Stomach (tissue), 9 donors: ENCODE measurements around the gene SLC38A10. TPM values are rescaled to one million over a fixed set of nuclear protein-coding genes. Genes with fewer than 3 reads are reported as not detected.

Source experiments
- DNase-seq, 2 donors: peaks; one replicate each; pipeline versions ENCODE4 v3.0.0 to v3.0.0-alpha.2; 2013 to 2019
- H3K27ac ChIP-seq, 5 donors: fragments of 200-600 bp in 4 of 5; sonication (generic) in 4 of 5; one replicate each; pipeline ENCODE4 v1.5.1; 2013 to 2019; ENCODE audit warnings: mild to moderate bottlenecking in 1 of 5, moderate library complexity in 1 of 5
- H3K27me3 ChIP-seq, 3 donors: fragments of 200-600 bp; sonication (generic); one replicate each; pipeline ENCODE4 v1.5.1; 2017 to 2019; ENCODE audit warnings: mixed run types in 1 of 3
- H3K36me3 ChIP-seq, 4 donors: fragments of 200-600 bp; sonication (generic); 1 replicate in 3 of 4; 2 replicates in 1 of 4; pipeline ENCODE4 v1.5.1; 2016 to 2019
- H3K4me1 ChIP-seq, 4 donors: fragments of 200-600 bp; sonication (generic); one replicate each; pipeline ENCODE4 v1.5.1; 2016 to 2019
- H3K4me3 ChIP-seq, 4 donors: fragments of 200-600 bp; sonication (generic) in 3 of 4; one replicate each; pipeline ENCODE4 v1.5.1; 2016 to 2019; ENCODE audit warnings: mild to moderate bottlenecking in 1 of 4
- H3K9me3 ChIP-seq, 4 donors: fragments of 200-600 bp; sonication (generic); one replicate each; pipeline ENCODE4 v1.5.1; 2016 to 2019
- CTCF ChIP-seq, 7 experiments: fragments of 450-650 bp in 4 of 7; fragments of 200-600 bp in 3 of 7; sonication (generic) in 3 of 7; IDR thresholded peaks; one replicate each; pipeline ENCODE4 v1.5.1; 2016 to 2019; ENCODE audit warnings: antibody characterized with exemption in 7 of 7, control low read depth in 2 of 7, mild to moderate bottlenecking in 1 of 7
- EP300 ChIP-seq: sonication (generic); formaldehyde crosslinking; IDR thresholded peaks from one replicate; pipeline ENCODE4 v1.6.1; 2017; ENCODE audit warnings: antibody characterized with exemption
- POLR2A ChIP-seq, 4 donors: fragments of 450-650 bp; IDR thresholded peaks; one replicate each; pipeline ENCODE4 v1.6.1; 2016; ENCODE audit warnings: antibody characterized with exemption in 4 of 4, control low read depth in 2 of 4, mild to moderate bottlenecking in 1 of 4, moderate library complexity in 1 of 4
- POLR2AphosphoS5 ChIP-seq, 3 donors: sonication (generic); formaldehyde crosslinking; IDR thresholded peaks; one replicate each; pipeline ENCODE4 v1.6.1; 2016; ENCODE audit warnings: antibody characterized with exemption in 3 of 3
- WGBS, 5 donors: extraction: QIAGEN DNeasy Blood & Tissue Kit in 3 of 5; methylation state at CpG; one replicate each; pipeline versions ENCODE4 v1.1.5 to v1.1.7; 2013 to 2018; 5-methylcytosine and 5-hydroxymethylcytosine counted together
- intact Hi-C: fragments of 100-400 bp; cut with DNase I; formaldehyde crosslinking; loops from one replicate; pipeline ENCODE4 v1.15.1; 2023; ENCODE audit warnings: low total_unique reads
- polyA plus RNA-seq, 3 donors: library from polyadenylated mRNA; stranded (reverse); fragments of 200-250 nt; gene quantifications; one replicate each; pipeline ENCODE4 v1.2.3, GENCODE V29; 2013
- total RNA-seq, 5 donors: library from RNA; depleted of rRNA; stranded (reverse); fragments of >200 nt; gene quantifications; one replicate each; pipeline versions ENCODE4 v1.1.0 to v1.2.3, GENCODE V29; 2014 to 2016
- donor health status: healthy with polysubstance abuse.
- donor health status: Bipolar disorder and iron deficiency.
- donor health status: healthy.

The SLC38A10 gene
- total and polyA plus RNA-seq, 8 donors = 18.6 to 140 (median 67.3) TPM

GRCh38 chr17:81267390-81268067 is 27.6 kb downstream of the SLC38A10 start:
- 92 to 94% (median 93%) methylated on average over 6 of the region's 6 CpGs for WGBS, 5 donors
- no peak for TF ChIP-seq POLR2A (IDR thresholded peaks at IDR 0.05)
- no peak for TF ChIP-seq EP300
- no peak for TF ChIP-seq CTCF (IDR thresholded peaks at IDR 0.05)
- TF ChIP-seq POLR2AphosphoS5 (IDR thresholded peaks at IDR 0.05) = no peak
- Histone ChIP-seq H3K36me3 (peaks cover 51 to 98% (median 94%) of the 10 kb centered on the region in 4 donors), H3K4me3 (no peak overlapping the region), H3K27ac (peak overlapping the region in 1 of 5 donors; percentile 4), H3K27me3 (no peaks in the 10 kb centered on the region), H3K4me1 (peaks cover 0 to 8% (median 0%) of the 10 kb centered on the region in 4 donors), H3K9me3 (no peaks in the 10 kb centered on the region)
- DNase-seq = no peak
- intact Hi-C loops = no loop called here

- no peaks in the 10 kb centered on the region for H3K4me1 ChIP-seq
- H3K4me3 ChIP-seq = no peak overlapping the region
- H3K27ac ChIP-seq = no peak overlapping the region
- TF ChIP-seq POLR2AphosphoS5 (IDR thresholded peaks at IDR 0.05) (no peak), CTCF (IDR thresholded peaks at IDR 0.05) (no peak), POLR2A (IDR thresholded peaks at IDR 0.05) (no peak), EP300 (no peak)
- 96 to 99% (median 97%) methylated on average over 20 to 22 of the region's 22 CpGs for WGBS, 5 donors
- no peaks in the 10 kb centered on the region for H3K27me3 ChIP-seq
- no peaks in the 10 kb centered on the region for H3K9me3 ChIP-seq
- DNase-seq = no peak
- H3K36me3 ChIP-seq = peaks cover 65 to 100% (median 94%) of the 10 kb centered on the region in 4 donors
- intact Hi-C loops = no loop called here
These were observed 29.5 kb downstream of the SLC38A10 start for GRCh38 chr17:81265576-81265975.

- no peak overlapping the region for H3K27ac ChIP-seq
- intact Hi-C loops = no loop called here
- peaks cover 65 to 100% (median 94%) of the 10 kb centered on the region in 4 donors for H3K36me3 ChIP-seq
- H3K4me1 ChIP-seq = no peaks in the 10 kb centered on the region
- H3K9me3 ChIP-seq = no peaks in the 10 kb centered on the region
- 93 to 97% (median 94%) methylated on average over 6 to 12 of the region's 12 CpGs for WGBS, 5 donors
- TF ChIP-seq POLR2AphosphoS5 (IDR thresholded peaks at IDR 0.05) (no peak), EP300 (no peak), CTCF (IDR thresholded peaks at IDR 0.05) (no peak)
- H3K4me3 ChIP-seq = no peak overlapping the region
- no peak for DNase-seq
- no peaks in the 10 kb centered on the region for H3K27me3 ChIP-seq
These were observed 30.5 kb downstream of the SLC38A10 start for GRCh38 chr17:81264640-81265039.

GRCh38 chr17:81263371-81264181 is 31.5 kb downstream of the SLC38A10 start:
- H3K4me1 ChIP-seq = no peaks in the 10 kb centered on the region
- 89 to 91% (median 90%) methylated on average over 24 to 40 of the region's 40 CpGs for WGBS, 5 donors
- H3K4me3 ChIP-seq = no peak overlapping the region
- no peaks in the 10 kb centered on the region for H3K27me3 ChIP-seq
- no peak overlapping the region for H3K27ac ChIP-seq
- no peak for DNase-seq
- H3K9me3 ChIP-seq = no peaks in the 10 kb centered on the region
- peaks cover 69 to 100% (median 94%) of the 10 kb centered on the region in 4 donors for H3K36me3 ChIP-seq
- intact Hi-C loops = no loop called here
- TF ChIP-seq EP300 (no peak), POLR2AphosphoS5 (IDR thresholded peaks at IDR 0.05) (no peak), POLR2A (IDR thresholded peaks at IDR 0.05) (no peak), CTCF (IDR thresholded peaks at IDR 0.05) (no peak)
